ENCODE results near the gene PERP.

- TF ChIP-seq, protein P1, sequence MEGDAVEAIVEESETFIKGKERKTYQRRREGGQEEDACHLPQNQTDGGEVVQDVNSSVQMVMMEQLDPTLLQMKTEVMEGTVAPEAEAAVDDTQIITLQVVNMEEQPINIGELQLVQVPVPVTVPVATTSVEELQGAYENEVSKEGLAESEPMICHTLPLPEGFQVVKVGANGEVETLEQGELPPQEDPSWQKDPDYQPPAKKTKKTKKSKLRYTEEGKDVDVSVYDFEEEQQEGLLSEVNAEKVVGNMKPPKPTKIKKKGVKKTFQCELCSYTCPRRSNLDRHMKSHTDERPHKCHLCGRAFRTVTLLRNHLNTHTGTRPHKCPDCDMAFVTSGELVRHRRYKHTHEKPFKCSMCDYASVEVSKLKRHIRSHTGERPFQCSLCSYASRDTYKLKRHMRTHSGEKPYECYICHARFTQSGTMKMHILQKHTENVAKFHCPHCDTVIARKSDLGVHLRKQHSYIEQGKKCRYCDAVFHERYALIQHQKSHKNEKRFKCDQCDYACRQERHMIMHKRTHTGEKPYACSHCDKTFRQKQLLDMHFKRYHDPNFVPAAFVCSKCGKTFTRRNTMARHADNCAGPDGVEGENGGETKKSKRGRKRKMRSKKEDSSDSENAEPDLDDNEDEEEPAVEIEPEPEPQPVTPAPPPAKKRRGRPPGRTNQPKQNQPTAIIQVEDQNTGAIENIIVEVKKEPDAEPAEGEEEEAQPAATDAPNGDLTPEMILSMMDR (IDR thresholded peaks at IDR 0.05): peak; percentile 41 to 93 (median 82)
- TF ChIP-seq POLR2A (IDR thresholded peaks at IDR 0.05): no peak
These were observed 8.8 kb upstream of the PERP start for GRCh38 chr6:138115877-138116660.
